ENCODE data around the gene TPRX1.

TPRX1 gene

DNA sequence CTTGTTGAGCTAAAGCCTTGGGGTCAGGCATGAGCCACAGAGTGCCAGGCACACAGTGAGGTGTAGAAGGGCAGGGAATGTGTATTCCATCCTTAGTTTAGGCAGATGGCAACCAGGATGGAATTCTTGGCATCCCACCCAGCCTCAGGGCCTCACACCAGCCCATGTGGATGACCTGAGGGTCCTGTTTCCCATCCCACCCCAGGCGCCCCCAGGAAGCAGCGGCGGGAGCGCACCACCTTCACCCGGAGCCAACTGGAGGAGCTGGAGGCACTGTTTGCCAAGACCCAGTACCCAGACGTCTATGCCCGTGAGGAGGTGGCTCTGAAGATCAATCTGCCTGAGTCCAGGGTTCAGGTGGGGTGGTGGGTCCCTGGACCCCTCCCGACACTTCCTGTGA lies 31.7 kb upstream of the TPRX1 start:
- in situ Hi-C loops (cut with HindIII; ENCODE audit: low sequenced_read_pairs) = no loop called here
- TF ChIP-seq CTCF (IDR thresholded peaks at IDR 0.05; ENCODE audit: low read depth, low read length, missing control alignments) = no peak
- DNase-seq (ENCODE audit: low read depth) = no peak
- no peak overlapping the region for H3K4me3 ChIP-seq (ENCODE audit: low read depth, low read length)

DNA sequence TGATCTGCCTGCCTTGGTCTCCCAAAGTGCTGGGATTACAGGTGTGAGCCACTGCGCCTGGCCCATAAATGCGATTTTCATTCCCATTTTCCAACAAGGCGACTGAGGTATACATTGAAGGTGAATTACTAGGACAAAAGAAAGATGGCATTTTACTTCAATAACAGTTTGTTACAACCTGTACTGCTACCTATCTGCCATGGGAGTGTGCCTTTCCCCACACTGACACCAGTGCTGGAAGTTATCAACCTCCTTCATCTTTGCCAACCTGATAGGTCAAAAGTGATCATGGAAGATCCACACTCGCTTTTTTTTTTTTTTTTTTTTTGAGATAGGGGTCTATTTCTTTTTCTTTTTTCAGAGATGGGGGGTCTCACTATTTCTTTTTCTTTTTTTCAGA lies 28.4 kb upstream of the TPRX1 start:
- H3K4me3 ChIP-seq (ENCODE audit: low read depth, low read length) = no peak overlapping the region
- no peak for TF ChIP-seq CTCF (IDR thresholded peaks at IDR 0.05; ENCODE audit: low read depth, low read length, missing control alignments)
- in situ Hi-C loops (cut with HindIII; ENCODE audit: low sequenced_read_pairs) = no loop called here
- no peak for DNase-seq (ENCODE audit: low read depth)

DNA sequence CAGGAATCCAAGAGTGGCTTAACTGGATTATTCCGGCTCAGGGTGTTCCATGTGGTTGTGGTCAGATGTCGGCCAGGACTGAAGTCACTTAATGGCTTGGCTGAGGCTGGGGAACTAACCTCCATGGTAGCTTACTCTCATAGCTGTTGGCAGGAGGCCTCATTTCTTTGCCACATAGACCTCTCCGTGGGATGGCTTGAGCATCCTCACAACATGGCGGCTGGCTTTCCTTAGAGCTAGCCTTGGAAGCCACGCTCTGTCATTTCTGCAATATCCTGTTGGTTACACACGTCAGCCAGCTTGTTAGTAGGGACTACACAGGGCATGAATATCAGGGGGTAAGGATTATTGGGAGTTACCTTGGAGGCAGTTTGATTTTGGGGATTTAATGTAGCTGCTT lies 22.4 kb upstream of the TPRX1 start:
- no peak overlapping the region for H3K4me3 ChIP-seq (ENCODE audit: low read depth, low read length)
- no peak for TF ChIP-seq CTCF (IDR thresholded peaks at IDR 0.05; ENCODE audit: low read depth, low read length, missing control alignments)
- in situ Hi-C loops (cut with HindIII; ENCODE audit: low sequenced_read_pairs) = no loop called here
- DNase-seq (ENCODE audit: low read depth) = no peak

DNA sequence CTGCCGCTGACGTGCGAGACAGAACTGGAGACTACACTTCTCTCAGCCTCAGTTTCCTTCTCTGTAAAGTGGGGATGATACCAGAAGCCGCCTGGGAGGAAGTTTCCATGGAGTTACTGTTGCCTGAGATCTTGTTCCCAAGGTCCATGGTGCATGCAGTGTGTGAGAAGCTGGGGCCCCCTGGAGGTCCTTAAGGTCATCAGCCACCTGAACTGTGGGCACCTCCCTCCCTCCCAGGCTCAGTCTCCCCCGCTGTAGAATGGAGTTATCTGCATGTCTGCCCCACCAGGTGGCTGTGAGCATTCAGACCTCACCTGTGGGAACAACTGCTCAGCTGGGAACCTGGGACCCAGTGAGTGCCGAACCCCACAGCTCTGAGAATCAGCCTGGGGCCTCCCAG lies 20.0 kb upstream of the TPRX1 start:
- no peak for DNase-seq (ENCODE audit: low read depth)
- in situ Hi-C loops (cut with HindIII; ENCODE audit: low sequenced_read_pairs) = no loop called here

DNA sequence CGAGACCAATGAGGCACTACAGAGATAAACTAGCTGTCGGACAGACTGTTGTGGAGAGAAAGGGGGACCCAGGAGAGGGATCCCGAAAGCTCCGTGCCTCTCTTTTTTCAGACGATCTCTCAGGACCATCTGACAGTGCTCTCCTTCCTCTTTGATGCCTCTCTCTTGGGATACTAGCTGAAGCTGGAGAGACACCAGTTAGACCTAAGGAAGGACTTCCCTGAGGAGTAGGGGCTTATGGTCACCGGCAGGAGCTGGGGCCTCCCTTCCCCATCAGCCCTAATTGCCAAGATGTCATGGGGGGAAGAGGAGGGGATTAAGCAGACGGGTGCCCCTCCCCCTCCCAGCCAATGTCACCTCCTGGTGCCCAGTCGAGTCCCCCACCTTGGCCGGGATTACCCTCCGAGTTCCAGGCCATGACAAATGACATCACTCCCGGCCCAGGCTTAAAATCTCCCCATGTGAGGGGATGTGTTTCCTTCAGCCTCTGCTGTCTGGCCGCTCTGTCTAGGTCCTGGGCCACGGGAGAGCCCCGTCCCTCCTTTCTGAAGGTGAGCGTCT lies 17.2 kb upstream of the TPRX1 start, which contains the start of gene CRX:
TSS of gene CRX (plus strand) at position 478 of the 561 bp plus-strand sequence. CDS start 12,507 bp downstream, outside the sequence.
- in situ Hi-C loops (cut with HindIII; ENCODE audit: low sequenced_read_pairs) = no loop called here
- H3K4me3 ChIP-seq (ENCODE audit: low read depth, low read length) = no peak within 1 kb of the TSS
- no peak for DNase-seq (ENCODE audit: low read depth)
- no peak for TF ChIP-seq CTCF (IDR thresholded peaks at IDR 0.05; ENCODE audit: low read depth, low read length, missing control alignments)

More for the DNA sequence above, 20.0 kb upstream of the TPRX1 start:
- TF ChIP-seq CTCF (IDR thresholded peaks at IDR 0.05; ENCODE audit: low read depth, low read length, missing control alignments) = no peak
- H3K4me3 ChIP-seq (ENCODE audit: low read depth, low read length) = no peak overlapping the region

DNA sequence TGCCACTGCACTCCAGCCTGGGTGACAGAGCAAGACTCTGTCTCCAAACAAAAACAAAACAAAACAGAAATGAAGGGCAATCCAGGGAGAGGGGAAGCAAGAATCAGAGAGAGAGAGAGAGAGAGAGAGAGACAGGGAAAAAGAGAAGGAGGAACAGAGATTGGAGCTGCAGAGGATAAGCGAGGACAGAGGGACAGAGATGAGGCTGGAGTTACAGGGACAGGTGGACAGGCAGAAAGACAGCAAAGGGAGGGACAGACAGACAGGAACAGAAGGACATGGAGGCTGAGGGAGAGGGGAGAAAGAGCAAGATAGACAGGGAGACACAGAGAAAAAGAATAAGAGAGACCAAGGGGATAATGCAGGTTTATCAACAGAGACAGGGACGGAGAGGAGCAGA lies 16.1 kb upstream of the TPRX1 start:
- no peak for DNase-seq (ENCODE audit: low read depth)
- no peak overlapping the region for H3K4me3 ChIP-seq (ENCODE audit: low read depth, low read length)
- in situ Hi-C loops (cut with HindIII; ENCODE audit: low sequenced_read_pairs) = no loop called here
- no peak for TF ChIP-seq CTCF (IDR thresholded peaks at IDR 0.05; ENCODE audit: low read depth, low read length, missing control alignments)

Data from astrocyte of the cerebellum (primary cell).